IMR-90 (cell line): ENCODE measurements around the gene SLC6A4.

Experiments
- BHLHE40 ChIP-seq: fragments of 150-350 bp; IDR thresholded peaks from 2 replicates; pipeline ENCODE4 v1.6.1; 2016; ENCODE audit warnings: mild to moderate bottlenecking, low read depth, low read length
- CTCF ChIP-seq: conservative IDR thresholded peaks from 2 replicates; pipeline ENCODE4 v1.5.1; 2012; ENCODE audit warnings: mild to moderate bottlenecking, low read depth, low read length, improper control_type of control experiment
- MAFK ChIP-seq: IDR thresholded peaks from 2 replicates; pipeline ENCODE4 v1.6.1; 2012; ENCODE audit warnings: low read depth, low read length, improper control_type of control experiment
- MAZ ChIP-seq: IDR thresholded peaks from 2 replicates; pipeline ENCODE4 v1.6.1; 2012; ENCODE audit warnings: low read depth, mild to moderate bottlenecking, low read length, improper control_type of control experiment, moderate library complexity, borderline replicate concordance
- MXI1 ChIP-seq: IDR thresholded peaks from 2 replicates; pipeline ENCODE4 v1.6.1; 2012; ENCODE audit warnings: low read depth, mild to moderate bottlenecking, low read length, moderate library complexity, borderline replicate concordance
- NFE2L2 ChIP-seq: fragments of 150-350 bp; IDR thresholded peaks from 2 replicates; pipeline ENCODE4 v1.6.1; 2016; ENCODE audit warnings: low read depth, mild to moderate bottlenecking, low read length
- POLR2A ChIP-seq: IDR thresholded peaks from 2 replicates; pipeline ENCODE4 v1.6.1; 2012; ENCODE audit warnings: mild to moderate bottlenecking, low read depth, low read length
- RAD21 ChIP-seq: IDR thresholded peaks from 2 replicates; pipeline ENCODE4 v1.6.1; 2012; ENCODE audit warnings: low read length, improper control_type of control experiment
- RCOR1 ChIP-seq: IDR thresholded peaks from 2 replicates; pipeline ENCODE4 v1.6.1; 2012; ENCODE audit warnings: mild to moderate bottlenecking, low read length, improper control_type of control experiment; ENCODE audit not compliant: insufficient replicate concordance
- RFX5 ChIP-seq: IDR thresholded peaks from 2 replicates; pipeline ENCODE4 v1.8.0; 2012; ENCODE audit warnings: low read depth, mild to moderate bottlenecking, low read length, moderate library complexity
- SMC3 ChIP-seq: fragments of 150-350 bp; IDR thresholded peaks from 2 replicates; pipeline ENCODE4 v1.6.1; 2016; ENCODE audit warnings: low read depth, mild to moderate bottlenecking, antibody characterized with exemption, low read length, moderate library complexity
- USF2 ChIP-seq: fragments of 150-350 bp; IDR thresholded peaks from 2 replicates; pipeline ENCODE4 v1.6.1; 2017; ENCODE audit warnings: mild to moderate bottlenecking, antibody characterized with exemption, low read length, low read depth

GRCh38 chr17:30164531-30164930 lies 71.0 kb downstream of the SLC6A4 start:
- no peak for TF ChIP-seq POLR2A
- no peak for TF ChIP-seq RAD21
- no peak for TF ChIP-seq CTCF
- no peak for TF ChIP-seq BHLHE40
- TF ChIP-seq MAFK: no peak
- TF ChIP-seq SMC3: no peak
- no peak for TF ChIP-seq USF2
- TF ChIP-seq MXI1: no peak
- TF ChIP-seq NFE2L2: no peak
- no peak for TF ChIP-seq RCOR1
- TF ChIP-seq MAZ: no peak
- TF ChIP-seq RFX5: no peak
